Activated CD4-positive, alpha-beta T cell treated with anti-CD3 and anti-CD28 coated beads for 24 hours (primary cell): ENCODE results near the gene RGS5.

Experiments used
- DNase-seq, 2 donors: peaks; one replicate each; pipeline ENCODE4 v3.0.0-alpha.2; 2020; ENCODE audit warnings: low read depth in 2 of 2

RGS5 gene

DNA sequence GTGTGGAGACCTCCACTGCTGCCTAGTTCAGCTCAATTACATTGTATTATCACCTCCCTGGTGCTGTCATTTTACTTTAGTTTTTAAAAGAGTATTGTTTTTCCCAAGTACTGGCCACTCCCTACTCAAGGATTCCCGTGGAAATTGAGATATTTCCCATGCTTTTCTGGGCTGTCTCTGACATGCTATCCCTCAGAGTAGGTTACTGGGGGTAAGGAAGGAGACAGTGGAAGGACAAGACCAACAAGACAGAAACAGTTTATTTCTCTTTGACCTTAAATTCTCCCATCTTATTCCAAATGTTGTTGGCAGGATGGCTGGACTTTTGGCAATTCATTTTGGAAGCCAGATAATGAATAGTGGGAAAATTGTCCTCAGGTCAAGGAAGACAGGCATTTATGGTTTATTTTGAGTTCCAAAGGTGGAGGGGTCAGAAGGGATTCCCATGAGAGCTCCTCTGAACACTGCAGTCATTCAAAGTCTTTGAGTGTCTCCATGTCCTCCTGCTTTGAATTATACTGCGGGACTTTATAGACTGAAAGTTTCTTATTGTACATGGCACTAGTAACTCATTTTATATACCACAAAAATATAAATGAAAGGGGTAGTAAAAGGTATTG is 20.3 kb downstream of the RGS5 start:
- no peak for DNase-seq

GRCh38 chr1:163178628-163179027 is 24.1 kb downstream of the RGS5 start:
- no peak for DNase-seq

GRCh38 chr1:163176797-163177196 is 25.9 kb downstream of the RGS5 start:
- DNase-seq: no peak

DNA sequence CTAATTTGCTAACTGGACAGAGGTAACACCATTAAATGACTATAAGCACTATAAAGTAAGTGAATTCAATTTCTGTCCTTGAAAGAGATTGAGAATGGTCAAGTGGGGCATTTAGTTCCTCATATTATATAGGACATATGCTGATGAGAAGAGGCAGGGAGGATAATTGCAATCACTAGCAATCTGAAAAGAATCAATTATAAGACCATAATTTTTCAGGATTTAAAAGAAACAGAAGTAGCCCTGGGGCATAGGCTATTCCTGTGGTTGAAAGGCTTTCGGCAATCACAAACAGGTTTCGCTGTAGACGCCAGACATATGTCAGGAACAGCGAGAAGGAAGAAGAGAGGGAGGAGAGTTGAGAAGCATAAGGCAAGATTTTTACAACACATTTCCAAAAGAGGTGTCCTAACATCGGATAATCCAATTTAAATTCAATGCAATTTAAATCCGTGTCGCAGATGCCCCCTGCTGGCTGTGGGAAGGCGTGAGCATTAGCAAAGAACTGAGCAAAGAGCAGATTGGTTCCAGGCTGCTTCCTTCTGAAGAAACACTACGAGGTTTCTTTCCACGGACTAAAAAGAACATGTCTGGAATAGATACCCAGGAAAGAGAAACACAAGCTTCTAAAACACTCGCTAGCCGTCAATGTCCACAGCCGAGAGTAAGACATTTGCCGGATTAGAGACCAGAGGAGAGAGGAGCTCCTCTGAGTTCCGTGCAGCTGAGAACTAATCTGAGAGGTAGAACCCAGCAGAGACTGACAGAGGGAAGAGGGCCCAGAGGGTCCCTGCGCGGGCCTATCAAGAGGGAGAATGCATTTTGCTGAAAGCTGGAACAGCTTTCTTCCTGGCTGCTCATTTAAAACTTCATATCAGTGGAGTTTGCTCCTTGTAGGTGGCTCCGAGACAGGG is 27.9 kb downstream of the RGS5 start:
- peak; percentile 14 to 37 for DNase-seq

DNA sequence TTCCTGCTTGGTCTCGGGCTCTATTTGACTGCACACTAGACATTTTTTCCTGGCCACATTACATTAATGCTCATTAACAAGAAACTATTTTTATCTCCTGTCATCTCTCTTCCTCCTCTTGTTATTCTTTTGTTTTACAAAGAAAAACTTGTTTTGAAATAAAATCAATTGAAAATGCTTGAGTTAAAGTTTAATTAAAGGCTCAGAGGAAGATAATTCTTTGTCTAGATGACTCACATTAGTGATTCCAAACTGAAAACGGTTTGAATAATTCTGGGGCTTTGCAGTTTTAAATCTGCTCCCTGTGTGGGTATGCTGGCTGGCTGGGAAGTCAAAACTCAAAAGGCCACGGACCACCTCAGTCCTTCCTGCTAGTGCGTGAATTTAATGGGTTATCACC is 29.6 kb downstream of the RGS5 start:
- DNase-seq: no peak

DNA sequence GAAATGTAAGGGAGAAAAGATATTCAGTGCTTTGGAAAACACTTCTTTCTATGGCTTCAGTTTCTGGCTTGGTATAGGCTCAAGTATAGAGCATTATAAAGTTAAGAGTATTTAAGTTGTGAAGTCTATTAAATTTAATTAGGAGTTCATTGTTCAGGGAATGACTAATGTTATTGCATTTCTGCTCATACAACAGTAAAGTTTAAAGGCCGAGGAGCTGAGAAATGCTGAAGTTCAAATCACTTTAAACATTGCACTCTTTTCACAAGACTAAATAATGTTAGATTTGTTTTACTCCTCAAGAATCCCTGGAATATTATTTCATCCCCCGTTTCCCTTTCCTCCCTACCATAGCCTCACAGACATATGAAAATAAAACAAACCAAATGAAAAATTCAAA is 30.1 kb downstream of the RGS5 start:
- DNase-seq: no peak

DNA sequence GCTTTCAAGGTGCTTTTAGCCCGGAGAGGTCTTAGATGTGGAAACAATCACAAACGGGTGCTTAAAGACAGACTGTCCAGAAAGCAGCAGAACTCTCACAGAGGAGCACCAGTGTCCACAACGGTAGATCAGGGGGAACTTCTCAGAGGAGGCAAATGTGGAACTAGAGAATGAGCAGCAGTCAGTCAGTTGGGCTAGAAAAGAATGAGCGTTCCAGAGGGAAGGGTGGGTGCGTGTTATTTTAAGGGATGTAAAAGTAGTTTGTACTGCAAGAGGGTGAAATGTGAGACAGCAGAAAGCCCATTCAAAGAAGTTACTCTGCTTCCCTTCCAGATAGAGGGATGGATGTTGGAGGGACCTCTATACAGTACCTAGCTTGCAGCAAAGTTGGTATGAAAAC is 30.9 kb downstream of the RGS5 start:
- DNase-seq: no peak

GRCh38 chr1:163170975-163171676 is 31.6 kb downstream of the RGS5 start:
- DNase-seq: no peak

- DNase-seq: no peak
Measured at GRCh38 chr1:163170331-163170730, 32.4 kb downstream of the RGS5 start.

- DNase-seq: no peak
Measured at GRCh38 chr1:163169553-163169952, 33.2 kb downstream of the RGS5 start.

- no peak for DNase-seq
Measured at GRCh38 chr1:163168053-163168452, 34.7 kb downstream of the RGS5 start.

- DNase-seq: no peak
Measured at GRCh38 chr1:163166886-163167555, 35.7 kb downstream of the RGS5 start.

DNA sequence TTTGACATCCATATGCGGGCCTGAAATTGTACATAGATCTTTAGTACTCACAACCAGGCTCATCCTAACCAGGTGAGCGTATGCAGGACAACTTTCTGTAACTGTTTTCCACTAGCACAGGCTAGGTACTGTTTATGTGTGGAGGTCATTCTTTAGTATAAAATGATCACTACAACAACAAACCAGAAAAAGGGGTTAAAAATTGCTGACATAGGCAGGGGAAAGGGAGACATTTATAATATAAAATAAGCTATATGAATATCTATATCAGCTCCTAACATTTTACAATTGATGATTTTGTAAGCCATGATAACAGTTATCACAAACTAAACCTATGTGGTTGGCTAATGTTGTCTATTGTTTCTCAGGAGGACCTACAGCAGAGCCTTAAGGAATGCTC is 37.6 kb downstream of the RGS5 start:
- no peak for DNase-seq

DNA sequence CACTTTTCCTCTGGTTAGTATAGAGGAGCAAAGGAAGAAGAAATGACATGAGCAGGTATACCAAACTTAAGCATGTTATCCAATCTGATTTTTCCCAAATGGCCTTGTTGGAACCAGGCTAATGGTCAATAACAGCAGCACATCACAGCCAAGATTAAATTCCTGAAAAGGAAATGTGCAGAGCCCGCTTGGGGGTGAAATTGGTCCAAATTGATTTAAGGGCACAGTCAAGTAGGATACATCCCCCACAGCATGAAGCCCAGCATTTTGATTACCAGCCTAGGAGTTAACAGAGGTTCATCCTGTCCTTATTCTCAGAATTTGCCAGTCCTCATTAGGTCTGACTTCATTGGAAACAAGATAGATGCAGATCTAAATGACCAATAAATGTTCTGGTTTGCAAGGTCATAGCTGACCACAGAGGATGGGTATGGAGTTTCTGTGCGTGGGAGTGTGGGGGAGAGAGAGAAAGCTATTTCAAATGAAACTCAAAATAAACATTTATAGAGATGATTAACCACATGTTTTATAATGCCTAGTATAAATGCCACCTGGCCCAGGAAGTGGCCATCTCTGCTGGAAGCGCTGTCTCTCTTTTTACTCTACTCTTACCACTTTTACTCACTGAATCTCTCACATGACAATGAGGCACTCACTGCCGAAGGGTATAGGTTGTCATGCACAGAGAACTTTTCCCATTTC is 38.7 kb downstream of the RGS5 start:
- DNase-seq: no peak

DNA sequence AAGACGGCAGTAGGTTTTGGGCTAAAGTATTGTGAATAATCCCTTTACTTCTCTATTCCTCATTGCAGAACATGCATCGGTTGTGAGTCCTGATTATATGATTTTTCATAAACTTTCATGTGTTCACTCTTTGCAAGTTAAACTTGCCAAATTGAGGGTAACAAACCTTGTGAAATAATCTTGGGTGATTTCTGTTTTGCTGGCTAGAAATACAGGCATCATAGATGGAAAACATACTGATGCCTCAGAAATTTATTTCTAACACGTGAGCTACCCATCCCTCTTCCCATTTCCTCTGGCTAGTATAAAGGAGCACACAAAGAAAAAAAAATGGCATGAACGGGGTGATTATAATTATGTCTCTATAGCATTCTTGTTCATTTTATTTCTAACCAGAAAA is 39.6 kb downstream of the RGS5 start:
- DNase-seq: no peak

GRCh38 chr1:163162381-163162914 is 40.3 kb downstream of the RGS5 start:
- DNase-seq: no peak

DNA sequence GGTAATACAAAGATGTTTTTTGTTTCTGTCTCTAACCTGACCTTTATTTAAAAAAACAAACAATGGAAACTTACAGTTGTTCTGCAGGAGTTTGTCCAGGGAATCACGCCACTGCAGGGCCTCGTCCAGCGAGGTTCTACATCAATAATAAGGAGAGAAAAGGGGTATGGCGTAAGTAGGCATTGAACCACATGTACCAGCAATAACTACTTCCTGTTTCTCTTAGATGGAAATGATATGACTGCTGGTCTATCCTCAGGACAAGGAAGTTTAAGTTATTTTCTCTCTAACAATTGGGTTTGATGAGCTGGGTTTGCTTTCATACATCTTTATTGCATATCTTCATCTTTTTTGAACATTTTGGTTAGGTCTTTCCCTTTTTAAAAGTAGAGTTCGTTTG is 40.9 kb downstream of the RGS5 start:
- no peak for DNase-seq

GRCh38 chr1:163161337-163161736 is 41.4 kb downstream of the RGS5 start:
- DNase-seq: no peak

DNA sequence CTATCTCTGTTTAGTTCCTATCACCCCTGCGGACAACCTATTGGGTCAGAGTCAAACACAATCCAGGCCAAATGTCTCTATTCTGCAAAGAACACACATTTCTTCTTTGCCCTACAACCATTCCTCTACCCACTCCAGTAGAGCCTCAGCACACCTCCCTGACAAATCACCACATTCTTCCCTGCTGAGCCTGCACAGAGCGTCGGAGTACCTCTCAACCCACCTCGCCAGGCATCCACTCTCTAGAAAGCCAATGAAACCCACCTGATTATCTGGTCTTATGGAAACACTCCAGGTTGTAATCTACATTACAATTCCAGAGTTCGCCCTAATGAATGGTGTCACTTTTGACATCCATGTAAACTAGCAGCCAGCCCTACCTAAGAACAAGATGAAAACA is 47.1 kb downstream of the RGS5 start:
- no peak for DNase-seq

- no peak for DNase-seq
Measured at GRCh38 chr1:163148911-163149310, 53.8 kb downstream of the RGS5 start.

GRCh38 chr1:163147019-163147418 is 55.7 kb downstream of the RGS5 start:
- DNase-seq: no peak
